ENCODE results near the gene DENND6B. TPM values are rescaled to one million over a fixed set of nuclear protein-coding genes. Genes with fewer than 3 reads are reported as not detected.

DENND6B gene
- total RNA-seq, 1 donor from 2014 or later = 2.7 TPM

DNA sequence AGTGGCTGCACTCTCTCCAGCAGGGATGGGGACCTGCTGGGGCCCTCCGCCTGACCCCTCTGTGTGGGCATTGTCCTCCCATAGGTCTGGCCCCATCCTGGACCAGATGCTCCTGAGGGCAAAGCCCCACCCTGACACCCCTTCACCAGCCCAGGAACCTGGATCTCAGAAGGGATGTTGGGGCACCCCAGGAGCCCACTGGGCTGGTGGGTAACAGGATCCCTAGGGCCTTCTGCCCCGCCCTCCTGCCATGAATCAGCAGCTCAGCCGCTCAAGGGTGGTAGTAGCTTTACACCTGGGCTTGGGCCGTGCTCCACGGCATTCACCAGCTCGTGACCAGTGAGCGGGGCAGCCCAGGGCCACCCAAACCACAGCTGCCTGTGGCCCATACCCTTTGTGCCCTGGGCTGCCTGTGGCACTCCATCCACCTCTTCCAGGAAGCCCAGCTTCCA is 64.3 kb downstream of the DENND6B start:
- H3K4me1 Mint-ChIP-seq (ENCODE audit: low read depth) = peaks cover 5% of the 10 kb centered on the region
- no peaks in the 10 kb centered on the region for H3K36me3 Mint-ChIP-seq (ENCODE audit: low read depth)
- intact Hi-C loops (cut with micrococcal nuclease) = no loop called here
- peaks cover 9% of the 10 kb centered on the region for H3K27me3 Mint-ChIP-seq (ENCODE audit: low read depth)
- no peak for DNase-seq (ENCODE audit: low spot score)
- no peaks in the 10 kb centered on the region for H3K9me3 Mint-ChIP-seq
- H3K27ac Mint-ChIP-seq = no peak overlapping the region
- H3K4me3 Mint-ChIP-seq (ENCODE audit: low read depth) = peak overlapping the region; percentile 69

- intact Hi-C loops (cut with micrococcal nuclease) = no loop called here
- no peaks in the 10 kb centered on the region for H3K36me3 Mint-ChIP-seq (ENCODE audit: low read depth)
- H3K9me3 Mint-ChIP-seq = no peaks in the 10 kb centered on the region
- H3K27me3 Mint-ChIP-seq (ENCODE audit: low read depth) = peaks cover 9% of the 10 kb centered on the region
- no peak for DNase-seq (ENCODE audit: low spot score)
- H3K27ac Mint-ChIP-seq = no peak within 1 kb of the TSS
- peaks cover 5% of the 10 kb centered on the region for H3K4me1 Mint-ChIP-seq (ENCODE audit: low read depth)
- peak within 1 kb of the TSS; percentile 69 for H3K4me3 Mint-ChIP-seq (ENCODE audit: low read depth)
Observed at GRCh38 chr22:50261615-50262459, 65.0 kb downstream of the DENND6B start, which contains the start of gene MAPK12. MAPK12 (minus strand) TSS chr22:50261683; CDS start chr22:50261509, 174 bp downstream.

GRCh38 chr22:50260801-50261614 is 65.8 kb downstream of the DENND6B start:
- intact Hi-C loops (cut with micrococcal nuclease) = no loop called here
- H3K27ac Mint-ChIP-seq = no peak overlapping the region
- no peaks in the 10 kb centered on the region for H3K36me3 Mint-ChIP-seq (ENCODE audit: low read depth)
- peaks cover 5% of the 10 kb centered on the region for H3K4me1 Mint-ChIP-seq (ENCODE audit: low read depth)
- H3K4me3 Mint-ChIP-seq (ENCODE audit: low read depth) = peak overlapping the region; percentile 17
- peaks cover 9% of the 10 kb centered on the region for H3K27me3 Mint-ChIP-seq (ENCODE audit: low read depth)
- H3K9me3 Mint-ChIP-seq = no peaks in the 10 kb centered on the region
- no peak for DNase-seq (ENCODE audit: low spot score)

GRCh38 chr22:50260434-50260800 is 66.4 kb downstream of the DENND6B start:
- H3K4me3 Mint-ChIP-seq (ENCODE audit: low read depth) = peak overlapping the region; percentile 17
- intact Hi-C loops (cut with micrococcal nuclease) = no loop called here

DNA sequence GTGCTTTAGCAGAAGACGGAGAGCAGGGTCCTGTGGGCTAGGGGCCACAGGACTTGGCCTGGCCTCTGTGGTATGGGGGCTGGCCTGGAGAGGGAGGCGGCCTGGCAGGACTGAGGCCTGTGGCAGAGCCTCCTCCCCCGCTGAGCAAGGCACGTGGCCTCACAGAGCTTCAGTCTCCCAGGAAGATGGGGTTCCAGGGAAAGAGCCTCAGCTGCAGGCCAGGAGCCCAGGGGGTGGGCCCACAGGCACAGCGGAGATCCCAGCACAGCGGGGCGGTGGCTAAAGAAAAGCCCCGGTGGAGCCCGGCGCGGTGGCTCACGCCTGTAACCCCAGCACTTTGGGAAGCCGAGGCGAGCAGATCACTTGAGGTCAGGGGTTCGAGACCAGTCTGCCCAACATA is 67.5 kb downstream of the DENND6B start:
- no peaks in the 10 kb centered on the region for H3K36me3 Mint-ChIP-seq (ENCODE audit: low read depth)
- intact Hi-C loops (cut with micrococcal nuclease) = no loop called here
- no peaks in the 10 kb centered on the region for H3K9me3 Mint-ChIP-seq
- peaks cover 5% of the 10 kb centered on the region for H3K4me1 Mint-ChIP-seq (ENCODE audit: low read depth)
- H3K4me3 Mint-ChIP-seq (ENCODE audit: low read depth) = peak overlapping the region; percentile 39
- no peak overlapping the region for H3K27ac Mint-ChIP-seq
- H3K27me3 Mint-ChIP-seq (ENCODE audit: low read depth) = peaks cover 9% of the 10 kb centered on the region
- no peak for DNase-seq (ENCODE audit: low spot score)

More at GRCh38 chr22:50260434-50260800, 66.4 kb downstream of the DENND6B start:
- Mint-ChIP-seq H3K4me1 (ENCODE audit: low read depth) (peaks cover 5% of the 10 kb centered on the region), H3K9me3 (no peaks in the 10 kb centered on the region), H3K36me3 (ENCODE audit: low read depth) (no peaks in the 10 kb centered on the region), H3K27me3 (ENCODE audit: low read depth) (peaks cover 9% of the 10 kb centered on the region), H3K27ac (no peak overlapping the region)
- DNase-seq (ENCODE audit: low spot score) = no peak

Other genes with a start within 250 kb of the DENND6B start
- 0.39 TPM in 1 of 2 replicates, not detected in the other for gene MLC1, start 241.6 kb downstream of the DENND6B start, total RNA-seq
- 0.07 TPM in 1 of 2 replicates, not detected in the other for gene MOV10L1, start 237.0 kb downstream of the DENND6B start, total RNA-seq
- gene PANX2, start 156.3 kb downstream of the DENND6B start, total RNA-seq = 2.4 and 2.8 TPM in 2 replicates
- gene TRABD, start 141.1 kb downstream of the DENND6B start, total RNA-seq = 104 and 109 TPM in 2 replicates
- 26.3 and 26.4 TPM in 2 replicates for gene SELENOO, start 126.0 kb downstream of the DENND6B start, total RNA-seq
- 48.8 and 49.6 TPM in 2 replicates for gene TUBGCP6, start 82.0 kb downstream of the DENND6B start, total RNA-seq
- 60.0 and 62.9 TPM in 2 replicates for gene HDAC10, start 75.7 kb downstream of the DENND6B start, total RNA-seq
- gene MAPK12, start 65.3 kb downstream of the DENND6B start, total RNA-seq = 16.3 and 17.6 TPM in 2 replicates
- gene MAPK11, start 56.6 kb downstream of the DENND6B start, total RNA-seq = 19.0 and 20.9 TPM in 2 replicates
- gene PLXNB2, start 19.4 kb downstream of the DENND6B start, total RNA-seq = 9.8 and 11.1 TPM in 2 replicates
- 42.9 and 45.0 TPM in 2 replicates for gene PPP6R2, start 16.3 kb upstream of the DENND6B start, total RNA-seq
- 102 and 106 TPM in 2 replicates for gene SBF1, start 148.0 kb upstream of the DENND6B start, total RNA-seq
- 2.2 and 2.9 TPM in 2 replicates for gene ADM2, start 154.5 kb upstream of the DENND6B start, total RNA-seq
- gene MIOX, start 159.8 kb upstream of the DENND6B start, total RNA-seq = 0.25 TPM in 1 of 2 replicates, not detected in the other
- 77.2 and 81.8 TPM in 2 replicates for gene LMF2, start 180.7 kb upstream of the DENND6B start, total RNA-seq
- gene NCAPH2, start 181.2 kb upstream of the DENND6B start, total RNA-seq = 112 and 115 TPM in 2 replicates
- 3.8 and 8.7 TPM in 2 replicates for gene SCO2, start 198.6 kb upstream of the DENND6B start, total RNA-seq
- 35.9 and 36.9 TPM in 2 replicates for gene TYMP, start 203.0 kb upstream of the DENND6B start, total RNA-seq
- 3.0 and 3.3 TPM in 2 replicates for gene KLHDC7B, start 218.9 kb upstream of the DENND6B start, total RNA-seq
- gene SYCE3, start 235.9 kb upstream of the DENND6B start, total RNA-seq = 0.62 TPM in 1 of 2 replicates, not detected in the other

Measured in activated T-helper 2 cell treated with anti-CD3 and anti-CD28 coated beads, Interferon-gamma antibody, Interleukin-2, Interleukin-4, amounts not matched to agents 10 μg/mL and 5 μg/mL and 100 μg/mL, durations not matched to agents 14 hours and 24 hours and 36 hours (primary cell).